Activated CD4-positive, alpha-beta memory T cell treated with anti-CD3 and anti-CD28 coated beads for 36 hours (primary cell): ENCODE results near the gene SOS1. TPM values are rescaled to one million over a fixed set of nuclear protein-coding genes. Genes with fewer than 3 reads are reported as not detected.

Experiments used
- CTCF ChIA-PET: fragments of 350-600 bp; sonication (Branson Sonifier 250); formaldehyde crosslinking; loops from one replicate; lab custom pipeline; 2021; ENCODE audit warnings: antibody characterized with exemption, inconsistent platforms; lab: Charles Lee
- POLR2A ChIA-PET: fragments of 350-600 bp; sonication (Branson Sonifier 250); formaldehyde crosslinking; loops from one replicate; lab custom pipeline; 2021; ENCODE audit warnings: antibody characterized with exemption; lab: Charles Lee
- DNase-seq: peaks from one replicate; pipeline ENCODE4 v3.0.0-alpha.2; 2020
- H3K27ac Mint-ChIP-seq: one replicate; pipeline ENCODE4 v1.8.0; 2021; ENCODE audit warnings: mixed read lengths
- H3K27me3 Mint-ChIP-seq: one replicate; pipeline ENCODE4 v1.8.0; 2021; ENCODE audit warnings: mixed read lengths
- H3K36me3 Mint-ChIP-seq: one replicate; pipeline ENCODE4 v1.8.0; 2021; ENCODE audit warnings: mixed read lengths
- H3K4me1 Mint-ChIP-seq: one replicate; pipeline ENCODE4 v1.8.0; 2021; ENCODE audit warnings: low read depth, mixed read lengths
- H3K4me3 Mint-ChIP-seq: one replicate; pipeline ENCODE4 v1.8.0; 2021; ENCODE audit warnings: mild to moderate bottlenecking, mixed read lengths
- H3K9me3 Mint-ChIP-seq: one replicate; pipeline ENCODE4 v1.8.0; 2021; ENCODE audit warnings: mixed read lengths
- intact Hi-C: fragments of 100-400 bp; cut with micrococcal nuclease; formaldehyde crosslinking; loops from one replicate; pipeline ENCODE4 v1.15.1; 2023
- total RNA-seq, 2 experiments: library from RNA; stranded (reverse); gene quantifications; one replicate each; pipeline ENCODE4 v1.2.3, GENCODE V29; 2021

SOS1 gene
- total RNA-seq, 2 experiments from 2014 or later, result 34.4 to 41.2 TPM

DNA sequence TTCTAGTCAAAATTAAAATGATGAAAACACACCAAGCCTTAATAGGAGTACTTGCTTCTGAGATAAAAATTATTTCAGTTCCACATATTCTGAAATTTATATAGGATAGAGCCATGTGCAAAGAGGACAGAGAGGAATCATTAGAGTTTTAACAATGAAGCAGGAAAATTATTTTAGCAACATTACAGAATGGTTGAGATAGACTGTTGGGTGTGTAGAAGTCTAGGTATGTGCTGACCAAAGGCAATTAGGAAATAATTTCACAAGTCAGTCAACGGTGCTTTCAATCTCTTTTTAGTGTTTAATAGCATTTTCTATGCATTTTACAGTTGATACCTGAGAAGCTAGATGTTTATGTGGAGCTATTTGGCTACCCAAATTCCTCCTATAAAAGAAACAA is 25.2 kb downstream of the SOS1 start:
- no peak overlapping the region for H3K4me3 Mint-ChIP-seq
- ChIA-PET POLR2A (interaction anchor here (0.8 to 1.1 kb wide), 2 partner anchors 19 to 25 kb away, joined by 3 to 4 read pairs; partner anchors contain the start of gene SOS1), CTCF (interaction anchor here (0.7 to 2.2 kb wide), 2 partner anchors 23 to 134 kb away, joined by 3 to 8 read pairs; no protein-coding TSS in a partner anchor)
- H3K9me3 Mint-ChIP-seq, result peaks cover 3% of the 10 kb centered on the region
- H3K36me3 Mint-ChIP-seq, result peaks cover 15% of the 10 kb centered on the region
- no peaks in the 10 kb centered on the region for H3K27me3 Mint-ChIP-seq
- DNase-seq, result no peak
- peaks cover 64% of the 10 kb centered on the region for H3K4me1 Mint-ChIP-seq
- intact Hi-C loops, result no loop called here
- H3K27ac Mint-ChIP-seq, result no peak overlapping the region

DNA sequence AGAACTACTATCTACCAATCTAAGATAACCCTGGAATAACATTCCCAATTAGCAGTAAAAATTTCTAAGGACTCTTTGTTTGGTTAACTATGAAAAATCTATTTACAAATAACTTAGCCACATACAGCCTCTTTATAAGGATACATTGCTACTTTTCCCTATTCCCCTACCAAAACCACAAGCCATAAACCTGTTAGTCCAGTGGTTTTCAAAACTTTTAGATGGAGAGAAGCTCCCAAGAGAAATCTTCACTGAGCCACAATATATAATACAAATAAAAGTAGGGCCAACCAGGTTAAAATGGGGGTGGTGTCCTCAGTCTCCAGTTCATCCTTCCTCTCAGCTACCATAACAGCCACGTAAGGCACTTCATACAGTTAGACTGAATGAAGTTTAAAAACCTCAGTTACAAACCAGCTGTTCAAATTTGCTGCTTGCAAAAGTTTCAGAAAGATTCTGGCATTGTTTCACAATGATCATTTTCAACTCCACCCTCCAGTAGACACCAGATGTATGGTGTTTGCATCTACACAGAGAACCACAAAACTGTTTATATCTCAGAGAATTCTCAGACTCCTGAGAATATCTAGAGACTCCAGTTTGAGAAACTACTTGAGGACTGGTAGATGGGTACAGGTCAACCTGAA is 26.0 kb downstream of the SOS1 start:
- no peak overlapping the region for H3K27ac Mint-ChIP-seq
- ChIA-PET POLR2A (interaction anchor here (0.8 kb wide), 1 partner anchor 26 kb away, joined by 4 read pairs; the partner anchor contains the start of gene SOS1), CTCF (interaction anchor here (0.7 to 2.2 kb wide), 2 partner anchors 24 to 135 kb away, joined by 3 to 8 read pairs; no protein-coding TSS in a partner anchor)
- intact Hi-C loops, result no loop called here
- no peak overlapping the region for H3K4me3 Mint-ChIP-seq
- DNase-seq, result no peak
- peaks cover 12% of the 10 kb centered on the region for H3K36me3 Mint-ChIP-seq
- no peaks in the 10 kb centered on the region for H3K9me3 Mint-ChIP-seq
- peaks cover 56% of the 10 kb centered on the region for H3K4me1 Mint-ChIP-seq
- no peaks in the 10 kb centered on the region for H3K27me3 Mint-ChIP-seq

- H3K4me3 Mint-ChIP-seq, result no peak overlapping the region
- H3K4me1 Mint-ChIP-seq, result peaks cover 52% of the 10 kb centered on the region
- H3K27ac Mint-ChIP-seq, result no peak overlapping the region
- intact Hi-C loops, result no loop called here
- ChIA-PET CTCF (no interaction called here), POLR2A (no interaction called here)
- no peak for DNase-seq
- H3K36me3 Mint-ChIP-seq, result peaks cover 14% of the 10 kb centered on the region
- H3K27me3 Mint-ChIP-seq, result no peaks in the 10 kb centered on the region
- no peaks in the 10 kb centered on the region for H3K9me3 Mint-ChIP-seq
Measured at GRCh38 chr2:39093218-39093898, 27.5 kb downstream of the SOS1 start.

- POLR2A ChIA-PET, result no interaction called here
- intact Hi-C loops, result no loop called here
Measured at GRCh38 chr2:39091543-39091942, 29.3 kb downstream of the SOS1 start.

GRCh38 chr2:39091063-39091462 is 29.8 kb downstream of the SOS1 start:
- Mint-ChIP-seq H3K27ac (no peak overlapping the region), H3K27me3 (no peaks in the 10 kb centered on the region), H3K9me3 (no peaks in the 10 kb centered on the region), H3K4me3 (no peak overlapping the region), H3K36me3 (peaks cover 19% of the 10 kb centered on the region), H3K4me1 (peaks cover 49% of the 10 kb centered on the region)
- no peak for DNase-seq
- ChIA-PET CTCF (interaction anchor here (0.8 kb wide), 1 partner anchor 137 kb away, joined by 4 read pairs; no protein-coding TSS in a partner anchor), POLR2A (no interaction called here)
- intact Hi-C loops, result no loop called here

More at GRCh38 chr2:39091543-39091942, 29.3 kb downstream of the SOS1 start:
- Mint-ChIP-seq H3K36me3 (peaks cover 19% of the 10 kb centered on the region), H3K9me3 (no peaks in the 10 kb centered on the region), H3K27me3 (no peaks in the 10 kb centered on the region), H3K4me1 (peaks cover 51% of the 10 kb centered on the region), H3K27ac (no peak overlapping the region), H3K4me3 (no peak overlapping the region)
- no peak for DNase-seq
- CTCF ChIA-PET, result interaction anchor here (0.8 kb wide), 1 partner anchor 136 kb away, joined by 4 read pairs; no protein-coding TSS in a partner anchor

DNA sequence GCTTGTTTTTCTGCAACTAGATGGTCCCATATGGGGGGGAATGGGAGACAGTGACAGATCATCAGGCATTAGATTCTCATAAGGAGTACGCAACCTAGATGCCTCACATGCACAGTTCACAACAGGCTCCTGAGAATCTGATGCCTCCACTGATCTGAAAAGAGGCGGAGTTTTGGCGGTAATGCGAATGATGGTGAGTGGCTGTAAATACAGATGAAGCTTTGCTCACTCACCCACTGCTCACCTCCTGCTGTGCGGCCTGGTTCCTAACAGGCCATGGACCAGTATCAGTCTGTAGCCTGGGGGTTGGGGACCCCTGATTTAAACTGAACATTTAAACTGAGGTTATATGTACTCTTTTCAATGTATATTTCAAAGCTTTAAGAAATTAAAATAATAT is 40.7 kb downstream of the SOS1 start:
- no peak for DNase-seq
- ChIA-PET POLR2A (no interaction called here), CTCF (interaction anchor here (1.3 kb wide), 1 partner anchor 149 kb away, joined by 5 read pairs; no protein-coding TSS in a partner anchor)
- peaks cover 29% of the 10 kb centered on the region for H3K4me1 Mint-ChIP-seq
- intact Hi-C loops, result no loop called here
- no peak overlapping the region for H3K4me3 Mint-ChIP-seq
- H3K27ac Mint-ChIP-seq, result no peak overlapping the region
- no peaks in the 10 kb centered on the region for H3K9me3 Mint-ChIP-seq
- no peaks in the 10 kb centered on the region for H3K27me3 Mint-ChIP-seq
- peaks cover 1% of the 10 kb centered on the region for H3K36me3 Mint-ChIP-seq

- ChIA-PET POLR2A (no interaction called here), CTCF (interaction anchor here (1.7 to 16.3 kb wide), 3 partner anchors 11 to 158 kb away, joined by 6 to 410 read pairs (median 7); partner anchors contain the start of gene SOS1)
- no peaks in the 10 kb centered on the region for H3K9me3 Mint-ChIP-seq
- peaks cover 37% of the 10 kb centered on the region for H3K4me1 Mint-ChIP-seq
- no peak for DNase-seq
- H3K36me3 Mint-ChIP-seq, result no peaks in the 10 kb centered on the region
- H3K27ac Mint-ChIP-seq, result peak overlapping the region; percentile 1
- no peak overlapping the region for H3K4me3 Mint-ChIP-seq
- no peaks in the 10 kb centered on the region for H3K27me3 Mint-ChIP-seq
- intact Hi-C loops, result loop anchor here (2.0 kb wide), 1 partner anchor 55 kb away; no protein-coding TSS in a partner anchor
Measured at GRCh38 chr2:39069890-39070465, 50.9 kb downstream of the SOS1 start.

DNA sequence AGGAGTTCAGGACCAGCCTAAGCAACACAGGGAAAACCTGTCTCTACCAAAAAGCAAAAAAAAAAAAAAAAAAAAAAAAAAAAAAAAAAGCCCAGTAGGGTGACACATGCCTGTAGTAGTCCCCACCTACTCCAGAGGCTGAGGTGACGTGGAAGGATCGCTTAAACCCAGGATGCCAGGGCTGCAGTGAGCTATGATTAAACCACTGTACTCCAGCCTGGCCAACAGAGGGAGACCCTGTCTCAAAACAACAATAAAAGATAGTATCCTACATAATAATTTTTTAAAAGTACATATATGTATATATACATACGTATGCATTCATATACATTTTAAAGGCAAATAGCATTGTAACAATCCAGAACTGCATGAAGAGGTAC is 51.7 kb downstream of the SOS1 start:
- H3K36me3 Mint-ChIP-seq, result no peaks in the 10 kb centered on the region
- no peaks in the 10 kb centered on the region for H3K9me3 Mint-ChIP-seq
- ChIA-PET CTCF (interaction anchor here (0.6 to 16.3 kb wide), 6 partner anchors 10 to 187 kb away, joined by 3 to 410 read pairs (median 6); partner anchors contain the start of gene SOS1), POLR2A (interaction anchor here (0.9 kb wide), 1 partner anchor 159 kb away, joined by 4 read pairs; no protein-coding TSS in a partner anchor)
- H3K27ac Mint-ChIP-seq, result no peak overlapping the region
- no peaks in the 10 kb centered on the region for H3K27me3 Mint-ChIP-seq
- intact Hi-C loops, result loop anchor here (2.0 kb wide), 1 partner anchor 56 kb away; no protein-coding TSS in a partner anchor
- H3K4me3 Mint-ChIP-seq, result no peak overlapping the region
- peak; percentile 57 for DNase-seq
- H3K4me1 Mint-ChIP-seq, result peaks cover 34% of the 10 kb centered on the region

DNA sequence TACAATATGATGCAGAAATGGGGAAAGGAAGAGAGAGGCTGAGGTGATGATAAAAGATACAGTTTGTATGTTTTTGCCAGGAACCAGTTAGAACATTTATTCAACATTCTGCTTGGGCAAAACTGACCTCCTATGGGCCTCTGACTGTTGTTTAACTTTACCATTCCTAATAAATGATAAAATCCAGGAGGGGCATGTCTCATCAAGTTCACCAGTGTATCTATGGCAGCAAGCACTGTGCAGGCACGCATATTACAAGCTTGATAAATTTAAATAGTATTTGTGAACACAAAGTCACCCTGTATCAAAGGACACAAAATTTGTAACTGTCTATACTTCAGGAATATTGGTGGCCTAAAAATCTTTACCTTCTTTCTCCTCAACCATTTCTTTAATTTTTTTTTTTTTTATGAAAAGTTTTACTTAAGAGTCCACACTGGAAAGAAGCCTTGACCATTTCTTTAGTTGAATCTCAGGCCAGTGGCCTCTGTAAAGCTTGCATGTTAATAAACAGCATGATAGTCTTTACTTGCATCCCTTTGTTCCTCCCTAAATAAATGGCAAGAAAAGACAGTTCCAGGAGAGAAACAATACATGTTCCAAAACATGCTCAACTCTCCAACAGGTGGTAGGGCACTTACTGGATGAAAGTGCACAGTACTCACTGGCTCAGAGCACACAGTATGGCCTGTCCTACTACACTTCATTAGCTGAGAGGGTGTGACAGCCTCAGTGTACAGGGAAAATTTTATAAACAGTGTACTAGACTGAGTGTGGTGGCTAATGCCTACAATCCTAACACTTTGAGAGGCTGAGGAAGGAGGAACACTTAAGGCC is 52.3 kb downstream of the SOS1 start:
- POLR2A ChIA-PET, result interaction anchor here (0.9 to 1.0 kb wide), 2 partner anchors 52 to 159 kb away, joined by 3 to 4 read pairs; partner anchors contain the start of gene SOS1
- no peak for DNase-seq
- CTCF ChIA-PET, result interaction anchor here (0.6 to 16.3 kb wide), 6 partner anchors 10 to 188 kb away, joined by 3 to 410 read pairs (median 6); partner anchors contain the start of gene SOS1
- H3K4me1 Mint-ChIP-seq, result peaks cover 34% of the 10 kb centered on the region
- no peaks in the 10 kb centered on the region for H3K27me3 Mint-ChIP-seq
- intact Hi-C loops, result loop anchor here (2.0 kb wide), 1 partner anchor 56 kb away; no protein-coding TSS in a partner anchor
- H3K36me3 Mint-ChIP-seq, result no peaks in the 10 kb centered on the region
- H3K9me3 Mint-ChIP-seq, result no peaks in the 10 kb centered on the region
- H3K27ac Mint-ChIP-seq, result peak overlapping the region; percentile 45
- H3K4me3 Mint-ChIP-seq, result no peak overlapping the region

GRCh38 chr2:39065616-39066015 is 55.2 kb downstream of the SOS1 start:
- H3K36me3 Mint-ChIP-seq, result no peaks in the 10 kb centered on the region
- POLR2A ChIA-PET, result no interaction called here

GRCh38 chr2:39062320-39062719 is 58.5 kb downstream of the SOS1 start:
- ChIA-PET POLR2A (interaction anchor here (0.5 to 1.3 kb wide), 2 partner anchors 13 to 57 kb away, joined by 3 read pairs; no protein-coding TSS in a partner anchor), CTCF (interaction anchor here (0.7 to 16.3 kb wide), 5 partner anchors 48 to 467 kb away, joined by 4 to 410 read pairs (median 5); no protein-coding TSS in a partner anchor)
- Mint-ChIP-seq H3K27me3 (no peaks in the 10 kb centered on the region), H3K4me1 (peaks cover 6% of the 10 kb centered on the region), H3K36me3 (no peaks in the 10 kb centered on the region), H3K27ac (peak overlapping the region; percentile 54), H3K4me3 (no peak overlapping the region), H3K9me3 (no peaks in the 10 kb centered on the region)
- intact Hi-C loops, result no loop called here
- DNase-seq, result no peak

More at GRCh38 chr2:39065616-39066015, 55.2 kb downstream of the SOS1 start:
- no peak overlapping the region for H3K4me3 Mint-ChIP-seq
- H3K9me3 Mint-ChIP-seq, result no peaks in the 10 kb centered on the region
- no peaks in the 10 kb centered on the region for H3K27me3 Mint-ChIP-seq
- no peak for DNase-seq
- H3K27ac Mint-ChIP-seq, result no peak overlapping the region
- intact Hi-C loops, result no loop called here
- CTCF ChIA-PET, result interaction anchor here (1.2 to 16.3 kb wide), 3 partner anchors 59 to 162 kb away, joined by 3 to 410 read pairs (median 5); no protein-coding TSS in a partner anchor
- H3K4me1 Mint-ChIP-seq, result peaks cover 24% of the 10 kb centered on the region
